ENCODE measurements around the gene GMEB2.

Gene GMEB2

DNA sequence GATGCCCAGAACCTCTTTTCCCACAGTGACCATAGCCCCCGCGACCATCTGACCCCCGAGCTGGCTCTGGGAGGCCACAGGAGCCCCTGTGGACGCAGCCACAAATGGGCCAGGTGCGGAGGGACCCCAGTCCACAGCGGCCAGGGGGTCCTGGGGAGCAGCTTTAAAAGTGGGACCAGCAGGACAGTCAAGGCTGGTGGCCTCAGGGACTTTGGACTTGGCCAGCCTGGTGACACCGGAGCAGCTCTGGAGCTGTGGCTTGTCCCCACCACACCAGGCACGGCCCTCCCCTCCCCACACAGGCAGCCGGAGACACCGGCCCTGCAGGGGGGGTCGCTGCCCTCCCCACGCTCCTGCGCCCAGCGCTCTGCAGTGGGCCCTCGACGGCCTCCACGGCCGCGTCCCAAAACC is 69.4 kb downstream of the GMEB2 start:
- H3K9me3 ChIP-seq (ENCODE audit: insufficient read depth, low read depth, low read length), result no peaks in the 10 kb centered on the region
- 92% methylated on average over 19 of the region's 19 CpGs for WGBS
- H3K4me1 ChIP-seq (ENCODE audit: insufficient read depth, low read length), result peaks cover 11% of the 10 kb centered on the region
- no peak overlapping the region for H3K4me3 ChIP-seq (ENCODE audit: low read length)
- H3K27ac ChIP-seq (ENCODE audit: low read depth, low read length), result no peak overlapping the region
- H3K9ac ChIP-seq (ENCODE audit: low read depth, low read length), result no peak overlapping the region
- H3K36me3 ChIP-seq (ENCODE audit: insufficient read depth, low read length), result no peaks in the 10 kb centered on the region
- peaks cover 3% of the 10 kb centered on the region; the same call in 1 of the 2 replicates for H3K27me3 ChIP-seq (ENCODE audit: insufficient read depth, low read length)

DNA sequence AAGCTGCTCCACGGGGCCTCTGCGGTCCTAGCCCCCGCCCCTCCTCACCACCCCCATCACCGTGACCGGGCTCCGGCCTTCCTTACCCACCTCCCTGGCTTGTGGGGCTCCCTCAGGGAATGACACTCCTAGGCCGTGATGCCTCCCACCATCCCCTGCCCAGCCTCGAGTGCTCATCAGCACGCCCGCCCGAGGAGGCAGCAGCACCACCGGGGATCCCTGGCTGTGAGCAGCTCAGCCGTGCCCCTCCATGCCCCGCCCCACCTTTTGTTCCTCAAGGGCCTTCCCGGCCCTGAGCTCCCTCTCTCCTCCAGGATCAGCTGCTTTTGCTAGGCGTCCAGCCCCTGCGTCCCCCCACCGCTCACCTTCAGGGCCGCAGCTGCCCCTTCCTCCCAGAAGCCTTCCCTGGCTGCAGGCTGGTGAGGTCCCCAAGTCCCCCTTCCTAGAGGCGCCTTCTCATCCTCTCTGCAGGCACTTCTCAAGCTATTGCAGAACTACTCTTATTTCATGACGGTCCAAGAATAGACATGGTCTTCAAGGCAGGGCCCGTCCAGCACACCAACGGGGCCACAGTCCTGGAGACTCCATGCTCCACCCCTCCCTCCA is 69.9 kb downstream of the GMEB2 start:
- peaks cover 16% of the 10 kb centered on the region for H3K4me1 ChIP-seq (ENCODE audit: insufficient read depth, low read length)
- H3K27me3 ChIP-seq (ENCODE audit: insufficient read depth, low read length), result peaks cover 3% of the 10 kb centered on the region; the same call in 1 of the 2 replicates
- H3K4me3 ChIP-seq (ENCODE audit: low read length), result no peak overlapping the region
- WGBS, result 55% methylated on average over 23 of the region's 23 CpGs
- no peak overlapping the region for H3K9ac ChIP-seq (ENCODE audit: low read depth, low read length)
- H3K36me3 ChIP-seq (ENCODE audit: insufficient read depth, low read length), result no peaks in the 10 kb centered on the region
- H3K27ac ChIP-seq (ENCODE audit: low read depth, low read length), result no peak overlapping the region
- H3K9me3 ChIP-seq (ENCODE audit: insufficient read depth, low read depth, low read length), result no peaks in the 10 kb centered on the region

DNA sequence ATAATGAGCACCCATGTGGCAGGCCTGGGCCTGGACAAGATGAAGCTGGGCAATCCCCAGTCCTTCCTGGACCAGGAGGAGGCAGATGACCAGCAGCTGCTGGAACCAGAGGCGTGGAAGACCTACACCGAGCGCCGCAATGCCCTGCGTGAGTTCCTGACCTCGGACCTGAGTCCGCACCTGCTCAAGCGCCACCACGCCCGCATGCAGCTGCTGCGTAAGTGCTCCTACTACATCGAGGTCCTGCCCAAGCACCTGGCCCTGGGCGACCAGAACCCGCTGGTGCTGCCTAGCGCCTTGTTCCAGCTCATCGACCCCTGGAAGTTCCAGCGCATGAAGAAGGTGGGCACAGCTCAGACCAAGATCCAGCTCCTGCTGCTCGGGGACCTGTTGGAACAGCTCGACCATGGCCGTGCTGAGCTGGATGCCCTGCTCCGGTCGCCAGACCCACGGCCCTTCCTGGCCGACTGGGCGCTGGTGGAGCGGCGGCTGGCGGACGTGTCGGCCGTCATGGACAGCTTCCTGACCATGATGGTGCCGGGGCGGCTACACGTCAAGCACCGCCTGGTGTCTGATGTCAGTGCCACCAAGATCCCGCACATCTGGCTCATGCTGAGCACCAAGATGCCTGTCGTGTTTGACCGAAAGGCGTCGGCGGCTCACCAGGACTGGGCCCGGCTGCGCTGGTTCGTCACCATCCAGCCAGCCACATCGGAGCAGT is 71.1 kb downstream of the GMEB2 start:
- no peaks in the 10 kb centered on the region for H3K9me3 ChIP-seq (ENCODE audit: insufficient read depth, low read depth, low read length)

DNA sequence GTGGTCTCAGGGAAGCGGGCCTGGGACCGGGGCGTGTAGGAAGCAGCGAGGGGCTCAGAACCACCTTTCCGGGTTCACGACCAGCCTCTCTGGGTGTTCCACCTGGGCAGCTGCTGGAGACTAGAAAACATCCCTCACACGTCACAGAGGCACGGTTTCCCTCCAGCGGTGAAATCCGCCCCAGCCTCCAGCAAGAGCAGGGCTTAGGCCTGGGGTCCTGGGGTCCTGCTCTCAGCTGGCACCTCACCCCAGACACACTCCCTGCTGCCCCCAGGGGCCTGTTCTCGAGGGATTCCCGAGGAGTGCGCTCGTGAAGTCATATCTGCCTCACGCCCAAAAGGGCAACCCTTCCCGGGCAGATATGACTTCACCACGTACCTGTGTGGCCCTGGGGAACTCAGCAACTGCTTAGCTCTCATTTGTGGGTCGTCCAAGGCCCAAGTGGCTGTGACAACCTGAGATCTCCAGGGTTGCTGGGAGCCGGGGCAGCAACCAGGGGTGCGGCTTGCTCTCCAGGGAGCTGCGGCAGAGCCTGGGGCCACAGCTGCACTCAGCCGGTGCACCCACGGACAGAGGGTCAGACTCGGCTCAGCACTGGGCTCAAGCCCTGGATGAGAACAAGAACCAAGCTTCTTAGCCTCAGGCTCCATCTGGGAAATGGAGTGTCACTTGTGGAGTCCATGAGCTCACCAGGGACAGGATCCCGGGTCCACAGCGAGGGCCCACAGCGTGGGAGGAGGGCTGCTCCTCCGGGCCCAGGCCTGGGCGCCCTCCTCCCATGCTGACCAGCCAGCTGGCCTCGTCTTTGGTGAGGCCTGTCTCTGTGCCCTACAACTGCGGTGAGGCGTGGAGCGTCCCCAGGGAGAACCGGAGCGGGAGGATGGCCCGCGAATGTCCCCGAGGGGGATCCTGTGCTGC is 72.3 kb downstream of the GMEB2 start:
- 74% methylated on average over 38 of the region's 38 CpGs for WGBS
- Histone ChIP-seq H3K27ac (ENCODE audit: low read depth, low read length) (no peak overlapping the region), H3K9me3 (ENCODE audit: insufficient read depth, low read depth, low read length) (no peaks in the 10 kb centered on the region), H3K27me3 (ENCODE audit: insufficient read depth, low read length) (peaks cover 3% of the 10 kb centered on the region; the same call in 1 of the 2 replicates), H3K4me1 (ENCODE audit: insufficient read depth, low read length) (peaks cover 16% of the 10 kb centered on the region), H3K4me3 (ENCODE audit: low read length) (peak overlapping the region; percentile 87), H3K9ac (ENCODE audit: low read depth, low read length) (0 out of 2 replicates have a peak overlapping the region, but pooled peaks have one; percentile 36), H3K36me3 (ENCODE audit: insufficient read depth, low read length) (no peaks in the 10 kb centered on the region)

More for the DNA sequence above, 71.1 kb downstream of the GMEB2 start:
- Histone ChIP-seq H3K4me3 (ENCODE audit: low read length) (no peak overlapping the region), H3K9ac (ENCODE audit: low read depth, low read length) (no peak overlapping the region), H3K27ac (ENCODE audit: low read depth, low read length) (no peak overlapping the region), H3K27me3 (ENCODE audit: insufficient read depth, low read length) (peaks cover 3% of the 10 kb centered on the region; the same call in 1 of the 2 replicates), H3K36me3 (ENCODE audit: insufficient read depth, low read length) (no peaks in the 10 kb centered on the region), H3K4me1 (ENCODE audit: insufficient read depth, low read length) (peaks cover 16% of the 10 kb centered on the region)
- 96% methylated on average over 45 of the region's 45 CpGs for WGBS

DNA sequence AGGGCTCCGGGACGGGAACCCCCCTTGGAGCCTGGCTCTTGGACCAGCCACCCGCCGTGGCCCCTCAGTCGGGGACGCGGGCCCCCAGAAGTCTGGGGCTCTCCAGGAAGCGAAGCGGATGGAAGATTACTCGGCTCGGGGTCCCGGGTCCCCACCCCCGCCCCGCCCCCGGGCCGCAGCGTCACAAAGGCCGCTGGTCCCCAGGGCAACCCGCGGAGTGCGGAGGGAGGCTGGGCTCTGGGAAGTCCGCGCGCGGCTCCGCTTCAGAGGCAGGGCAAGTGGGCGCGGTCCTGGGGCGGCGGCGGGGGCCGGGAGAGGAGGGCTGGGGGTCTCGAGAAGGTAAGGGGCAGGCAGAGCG is 73.0 kb downstream of the GMEB2 start, which contains the start of gene FNDC11:
Gene FNDC11, plus strand, starts transcription at position 227 of the 358 bp plus-strand sequence. CDS start 1,505 bp downstream, outside the sequence.
- H3K9me3 ChIP-seq (ENCODE audit: insufficient read depth, low read depth, low read length), result no peaks in the 10 kb centered on the region
- peaks cover 16% of the 10 kb centered on the region for H3K4me1 ChIP-seq (ENCODE audit: insufficient read depth, low read length)
- WGBS, result 2% methylated on average over 34 of the region's 34 CpGs
- peak within 1 kb of the TSS; percentile 36 for H3K9ac ChIP-seq (ENCODE audit: low read depth, low read length)
- H3K27me3 ChIP-seq (ENCODE audit: insufficient read depth, low read length), result peaks cover 3% of the 10 kb centered on the region; the same call in 1 of the 2 replicates
- peak within 1 kb of the TSS; percentile 87 for H3K4me3 ChIP-seq (ENCODE audit: low read length)
- H3K36me3 ChIP-seq (ENCODE audit: insufficient read depth, low read length), result no peaks in the 10 kb centered on the region
- peak within 1 kb of the TSS; percentile 68; the same call in 1 of the 2 replicates for H3K27ac ChIP-seq (ENCODE audit: low read depth, low read length)

DNA sequence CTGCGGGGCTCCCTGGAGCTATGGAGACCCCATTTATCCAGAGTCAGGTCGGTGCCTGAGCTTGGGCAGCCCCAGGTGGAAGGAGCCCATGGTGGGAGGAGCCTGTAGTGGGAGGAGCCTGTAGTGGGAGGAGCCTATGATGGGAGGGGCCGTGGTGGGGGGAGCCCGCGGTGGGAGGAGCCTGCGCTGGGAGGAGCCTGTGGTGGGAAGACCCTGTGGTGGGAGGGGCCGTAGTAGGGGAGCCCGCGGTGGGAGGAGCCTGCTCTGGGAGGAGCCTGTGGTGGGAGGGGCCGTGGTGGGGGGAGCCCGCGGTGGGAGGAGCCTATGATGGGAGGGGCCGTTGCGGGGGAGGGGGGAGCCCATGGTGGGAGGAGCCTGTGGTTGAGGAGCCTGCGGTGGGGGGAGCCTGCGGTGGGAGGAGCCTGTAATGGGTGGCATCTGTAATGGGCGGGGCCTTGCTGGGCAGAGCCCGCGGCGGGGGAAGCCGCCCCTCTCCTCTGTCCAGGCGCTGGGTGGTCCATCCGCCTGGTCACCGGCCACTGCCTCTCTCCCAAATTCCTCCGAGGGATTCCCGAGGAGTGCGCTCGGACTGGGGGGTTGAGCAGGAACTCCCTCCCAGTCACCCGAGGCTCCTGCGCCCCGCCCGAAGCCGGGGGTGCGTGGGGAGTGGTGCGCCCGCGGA is 73.5 kb downstream of the GMEB2 start:
- Histone ChIP-seq H3K4me3 (ENCODE audit: low read length) (peak overlapping the region; percentile 87), H3K9ac (ENCODE audit: low read depth, low read length) (peak overlapping the region; percentile 34), H3K9me3 (ENCODE audit: insufficient read depth, low read depth, low read length) (no peaks in the 10 kb centered on the region), H3K4me1 (ENCODE audit: insufficient read depth, low read length) (peaks cover 16% of the 10 kb centered on the region), H3K36me3 (ENCODE audit: insufficient read depth, low read length) (no peaks in the 10 kb centered on the region), H3K27me3 (ENCODE audit: insufficient read depth, low read length) (peaks cover 3% of the 10 kb centered on the region; the same call in 1 of the 2 replicates), H3K27ac (ENCODE audit: low read depth, low read length) (peak overlapping the region; percentile 68; the same call in 1 of the 2 replicates)
- 2% methylated on average over 36 of the region's 37 CpGs for WGBS

DNA sequence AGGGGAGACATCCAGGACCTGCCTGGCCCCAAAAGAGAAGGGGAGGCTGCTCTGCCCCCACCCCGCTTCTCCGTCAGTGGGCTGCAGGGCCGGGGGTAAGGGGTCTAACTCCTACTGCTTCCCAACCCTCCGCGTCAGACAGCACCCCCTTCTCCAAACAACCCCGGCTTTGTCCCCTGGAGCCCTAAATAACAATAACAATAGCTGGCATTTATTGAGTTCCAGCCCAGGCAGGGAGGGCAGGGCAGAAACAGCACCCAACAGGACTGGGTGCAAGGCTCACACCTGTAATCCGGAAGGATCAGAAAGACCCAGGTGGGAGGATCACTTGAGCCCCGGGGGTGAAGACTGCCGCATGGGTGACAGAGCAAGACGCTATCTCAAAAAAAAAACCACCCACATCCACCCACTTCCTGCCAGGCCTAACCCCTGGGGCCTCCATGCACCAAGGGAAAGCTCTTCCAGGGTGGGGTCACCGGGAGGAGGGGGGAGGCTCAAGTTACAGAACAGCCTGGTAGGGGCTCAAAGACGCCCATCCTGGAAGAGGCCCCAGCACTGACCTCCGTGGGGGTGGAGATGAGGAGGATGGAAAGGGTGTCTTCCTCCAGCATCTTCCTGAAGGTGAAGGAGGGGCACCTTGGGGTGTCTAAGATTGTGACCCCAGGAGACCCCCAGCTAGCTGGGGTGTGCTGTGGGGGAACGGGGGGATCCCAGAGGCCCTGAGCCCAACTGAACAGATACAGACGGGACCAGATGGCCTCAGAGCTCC is 74.2 kb downstream of the GMEB2 start:
- no peak overlapping the region; the same call in 1 of the 2 replicates for H3K9ac ChIP-seq (ENCODE audit: low read depth, low read length)
- peak overlapping the region; percentile 31 for H3K4me3 ChIP-seq (ENCODE audit: low read length)

DNA sequence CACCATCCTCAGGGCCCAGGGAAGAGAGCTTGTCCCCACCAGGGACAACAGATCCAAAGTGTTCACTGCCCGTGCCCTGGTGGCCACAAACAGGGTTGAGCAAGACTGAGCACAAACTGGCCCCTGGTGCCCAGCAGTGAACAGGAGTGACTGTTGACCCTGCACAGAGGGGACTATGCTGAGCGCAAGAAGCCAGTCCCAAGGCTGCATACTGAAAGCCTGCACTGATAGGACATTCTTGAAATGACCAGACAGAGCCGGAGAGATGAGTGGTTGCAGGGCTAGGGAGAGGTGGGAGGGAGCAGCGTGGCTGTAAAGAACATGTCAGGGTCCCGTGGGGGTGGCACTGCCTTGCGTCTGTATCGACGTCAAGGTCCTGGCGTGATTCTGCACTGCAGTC is 75.8 kb downstream of the GMEB2 start:
- no peaks in the 10 kb centered on the region for H3K9me3 ChIP-seq (ENCODE audit: insufficient read depth, low read depth, low read length)
- no peak overlapping the region for H3K9ac ChIP-seq (ENCODE audit: low read depth, low read length)
- no peaks in the 10 kb centered on the region for H3K36me3 ChIP-seq (ENCODE audit: insufficient read depth, low read length)
- H3K27me3 ChIP-seq (ENCODE audit: insufficient read depth, low read length), result peaks cover 3% of the 10 kb centered on the region; the same call in 1 of the 2 replicates
- H3K4me3 ChIP-seq (ENCODE audit: low read length), result no peak overlapping the region
- no peak overlapping the region for H3K27ac ChIP-seq (ENCODE audit: low read depth, low read length)
- WGBS, result 83% methylated on average over 9 of the region's 9 CpGs
- H3K4me1 ChIP-seq (ENCODE audit: insufficient read depth, low read length), result peaks cover 21% of the 10 kb centered on the region

More for the DNA sequence above, 74.2 kb downstream of the GMEB2 start:
- 22% methylated on average over 15 of the region's 15 CpGs for WGBS
- Histone ChIP-seq H3K27me3 (ENCODE audit: insufficient read depth, low read length) (peaks cover 3% of the 10 kb centered on the region; the same call in 1 of the 2 replicates), H3K9me3 (ENCODE audit: insufficient read depth, low read depth, low read length) (no peaks in the 10 kb centered on the region), H3K27ac (ENCODE audit: low read depth, low read length) (peak overlapping the region; percentile 68; the same call in 1 of the 2 replicates), H3K36me3 (ENCODE audit: insufficient read depth, low read length) (no peaks in the 10 kb centered on the region), H3K4me1 (ENCODE audit: insufficient read depth, low read length) (peaks cover 21% of the 10 kb centered on the region)

DNA sequence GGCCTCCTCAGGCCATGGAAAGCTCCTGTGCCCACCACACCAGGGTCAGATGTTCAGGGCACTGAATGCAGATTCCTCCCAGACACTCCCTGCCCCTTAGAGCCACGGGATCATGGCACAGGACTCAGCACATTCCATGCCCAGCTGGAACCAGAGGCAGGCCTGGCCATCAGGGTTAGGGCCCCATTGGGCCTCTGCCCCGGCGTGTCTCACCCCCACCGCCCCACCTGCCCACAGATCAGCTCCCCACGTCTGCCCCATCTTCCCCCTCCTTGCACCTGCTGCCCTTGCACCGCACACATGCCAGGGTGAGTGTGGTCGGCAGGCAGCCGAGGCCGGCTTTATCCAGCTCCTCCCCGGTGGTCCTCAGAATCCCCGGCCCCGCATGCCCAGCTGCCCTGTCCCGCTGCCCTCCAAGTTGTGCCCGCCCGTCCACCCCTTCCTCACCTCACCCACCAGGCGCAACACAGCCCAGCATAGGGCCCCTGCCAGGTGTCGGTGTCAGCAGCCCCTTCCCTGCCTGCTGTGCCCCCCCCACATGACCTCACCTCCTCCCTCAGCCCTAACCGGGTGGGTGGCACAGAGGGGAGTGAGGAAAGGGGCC is 77.1 kb downstream of the GMEB2 start:
- no peaks in the 10 kb centered on the region for H3K9me3 ChIP-seq (ENCODE audit: insufficient read depth, low read depth, low read length)
- no peaks in the 10 kb centered on the region for H3K36me3 ChIP-seq (ENCODE audit: insufficient read depth, low read length)
- 89% methylated on average over 17 of the region's 18 CpGs for WGBS
- no peak overlapping the region for H3K4me3 ChIP-seq (ENCODE audit: low read length)
- peaks cover 3% of the 10 kb centered on the region; the same call in 1 of the 2 replicates for H3K27me3 ChIP-seq (ENCODE audit: insufficient read depth, low read length)
- peaks cover 21% of the 10 kb centered on the region for H3K4me1 ChIP-seq (ENCODE audit: insufficient read depth, low read length)
- H3K27ac ChIP-seq (ENCODE audit: low read depth, low read length), result no peak overlapping the region
- no peak overlapping the region for H3K9ac ChIP-seq (ENCODE audit: low read depth, low read length)
